Fibroblast of the aortic adventitia (primary cell): ENCODE data around the gene PRKG1. TPM values are rescaled to one million over a fixed set of nuclear protein-coding genes. Genes with fewer than 3 reads are reported as not detected.

Experiments used
- DNase-seq: peaks from one replicate; pipeline ENCODE4 v3.0.0-alpha.2; 2010; ENCODE audit warnings: low read depth
- H3K4me3 ChIP-seq: 2 replicates; pipeline ENCODE4 v1.5.1; 2011; ENCODE audit warnings: low read depth, mild to moderate bottlenecking, control low read depth, low read length, moderate library complexity
- total RNA-seq: library from RNA; depleted of rRNA; stranded (reverse); fragments of >200 nt; gene quantifications from 2 replicates; pipeline ENCODE4 v1.2.3, GENCODE V29; 2012; ENCODE audit warnings: low replicate concordance
- TF ChIP-seq, protein P1 (sequence below): IDR thresholded peaks from 2 replicates; pipeline ENCODE4 v1.5.1; 2011; ENCODE audit warnings: mild to moderate bottlenecking, low read length, control low read depth, inconsistent platforms; ENCODE audit not compliant: insufficient read depth

PRKG1 gene
- total RNA-seq, 1 donor, result 45.6 TPM

GRCh38 chr10:51063659-51064535 is 10.4 kb upstream of the PRKG1 start:
- DNase-seq, result peak; percentile 79

DNA sequence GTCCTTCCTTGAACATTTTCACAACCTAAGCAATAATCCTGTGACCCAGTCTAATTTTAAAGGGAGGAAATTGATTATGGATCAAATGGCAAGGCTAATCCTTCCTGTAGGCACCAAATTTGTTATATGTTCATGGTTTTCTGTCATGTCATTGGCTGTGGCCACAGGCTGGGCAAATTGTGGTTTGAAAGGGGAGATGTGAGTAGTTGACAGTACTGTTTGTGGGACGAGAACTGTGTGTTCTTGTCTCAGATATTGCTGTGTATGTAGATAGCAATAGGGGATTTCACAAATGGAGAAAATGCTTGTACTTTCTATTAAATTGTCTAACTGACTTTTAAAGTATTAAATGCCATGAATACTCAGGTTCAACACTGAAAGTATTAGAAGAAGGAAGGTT is 8.1 kb upstream of the PRKG1 start:
- H3K4me3 ChIP-seq, result no peak overlapping the region
- no peak for DNase-seq
- TF ChIP-seq, protein P1, sequence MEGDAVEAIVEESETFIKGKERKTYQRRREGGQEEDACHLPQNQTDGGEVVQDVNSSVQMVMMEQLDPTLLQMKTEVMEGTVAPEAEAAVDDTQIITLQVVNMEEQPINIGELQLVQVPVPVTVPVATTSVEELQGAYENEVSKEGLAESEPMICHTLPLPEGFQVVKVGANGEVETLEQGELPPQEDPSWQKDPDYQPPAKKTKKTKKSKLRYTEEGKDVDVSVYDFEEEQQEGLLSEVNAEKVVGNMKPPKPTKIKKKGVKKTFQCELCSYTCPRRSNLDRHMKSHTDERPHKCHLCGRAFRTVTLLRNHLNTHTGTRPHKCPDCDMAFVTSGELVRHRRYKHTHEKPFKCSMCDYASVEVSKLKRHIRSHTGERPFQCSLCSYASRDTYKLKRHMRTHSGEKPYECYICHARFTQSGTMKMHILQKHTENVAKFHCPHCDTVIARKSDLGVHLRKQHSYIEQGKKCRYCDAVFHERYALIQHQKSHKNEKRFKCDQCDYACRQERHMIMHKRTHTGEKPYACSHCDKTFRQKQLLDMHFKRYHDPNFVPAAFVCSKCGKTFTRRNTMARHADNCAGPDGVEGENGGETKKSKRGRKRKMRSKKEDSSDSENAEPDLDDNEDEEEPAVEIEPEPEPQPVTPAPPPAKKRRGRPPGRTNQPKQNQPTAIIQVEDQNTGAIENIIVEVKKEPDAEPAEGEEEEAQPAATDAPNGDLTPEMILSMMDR, result no peak

More at GRCh38 chr10:51063659-51064535, 10.4 kb upstream of the PRKG1 start:
- no peak overlapping the region for H3K4me3 ChIP-seq
- TF ChIP-seq, protein P1, result peak; percentile 64

DNA sequence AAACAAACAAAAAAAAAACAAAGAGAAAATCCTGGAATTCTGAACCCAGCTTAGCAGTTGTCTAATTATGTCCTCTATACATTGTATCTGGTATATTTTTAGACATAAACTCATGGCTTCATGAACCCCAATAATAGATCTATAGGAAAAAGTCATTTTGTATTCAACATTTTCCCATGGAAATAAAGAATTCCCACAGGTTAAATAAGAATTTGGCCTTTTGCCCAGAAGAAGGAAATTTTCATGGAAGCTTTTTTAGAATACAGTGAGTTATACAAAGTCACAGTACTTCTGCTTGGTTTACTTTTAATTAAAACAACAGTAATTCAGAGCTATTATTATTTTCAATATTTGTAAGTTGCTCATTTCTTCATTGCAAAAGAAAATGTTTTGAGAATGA is 2.1 kb upstream of the PRKG1 start:
- no peak for DNase-seq
- TF ChIP-seq, protein P1, result no peak
- no peak overlapping the region for H3K4me3 ChIP-seq

GRCh38 chr10:51072921-51073434 is 1.3 kb upstream of the PRKG1 start:
- TF ChIP-seq, protein P1, result no peak
- H3K4me3 ChIP-seq, result peak overlapping the region; percentile 84
- no peak for DNase-seq

DNA sequence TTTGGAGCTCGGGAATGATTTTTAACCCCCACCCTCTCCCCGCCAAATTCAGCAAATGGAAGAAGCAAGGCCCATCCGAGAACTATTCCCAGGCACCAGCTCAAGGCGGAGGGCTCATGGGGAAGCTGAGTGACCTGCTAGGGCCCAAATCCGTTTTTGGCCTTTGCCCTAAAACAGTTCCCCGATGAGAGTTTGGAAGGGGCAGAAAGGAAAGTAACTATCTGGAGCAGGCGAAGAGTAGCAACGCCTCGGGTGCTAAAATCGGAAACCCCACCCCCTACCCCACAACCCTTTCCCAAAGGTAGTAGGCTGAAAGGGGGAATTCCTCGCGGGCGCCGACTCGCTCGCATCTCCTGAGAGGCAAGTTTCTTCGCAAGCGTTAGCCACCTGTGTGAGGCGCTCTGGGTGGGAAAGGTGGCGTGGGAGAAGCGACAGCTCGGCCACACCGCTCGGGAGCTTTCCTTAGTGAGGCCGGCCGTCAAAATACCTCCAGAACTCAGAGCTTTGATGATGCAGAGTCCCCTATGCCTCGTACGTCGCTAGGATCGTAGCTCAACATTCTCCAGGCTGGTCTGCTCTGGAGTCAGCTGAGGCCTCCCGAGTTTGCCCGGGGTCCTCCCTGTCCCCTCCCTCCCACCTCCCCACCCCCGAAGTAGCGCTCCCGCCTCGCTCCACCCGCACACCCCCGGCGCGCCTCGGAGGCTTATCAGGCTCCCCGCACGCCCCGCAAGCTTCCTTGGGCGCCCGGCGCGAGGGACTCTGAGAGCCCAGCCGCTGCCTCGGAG is 642 bp upstream of the PRKG1 start:
- DNase-seq, result no peak
- H3K4me3 ChIP-seq, result peak overlapping the region; percentile 84
- TF ChIP-seq, protein P1, result no peak

DNA sequence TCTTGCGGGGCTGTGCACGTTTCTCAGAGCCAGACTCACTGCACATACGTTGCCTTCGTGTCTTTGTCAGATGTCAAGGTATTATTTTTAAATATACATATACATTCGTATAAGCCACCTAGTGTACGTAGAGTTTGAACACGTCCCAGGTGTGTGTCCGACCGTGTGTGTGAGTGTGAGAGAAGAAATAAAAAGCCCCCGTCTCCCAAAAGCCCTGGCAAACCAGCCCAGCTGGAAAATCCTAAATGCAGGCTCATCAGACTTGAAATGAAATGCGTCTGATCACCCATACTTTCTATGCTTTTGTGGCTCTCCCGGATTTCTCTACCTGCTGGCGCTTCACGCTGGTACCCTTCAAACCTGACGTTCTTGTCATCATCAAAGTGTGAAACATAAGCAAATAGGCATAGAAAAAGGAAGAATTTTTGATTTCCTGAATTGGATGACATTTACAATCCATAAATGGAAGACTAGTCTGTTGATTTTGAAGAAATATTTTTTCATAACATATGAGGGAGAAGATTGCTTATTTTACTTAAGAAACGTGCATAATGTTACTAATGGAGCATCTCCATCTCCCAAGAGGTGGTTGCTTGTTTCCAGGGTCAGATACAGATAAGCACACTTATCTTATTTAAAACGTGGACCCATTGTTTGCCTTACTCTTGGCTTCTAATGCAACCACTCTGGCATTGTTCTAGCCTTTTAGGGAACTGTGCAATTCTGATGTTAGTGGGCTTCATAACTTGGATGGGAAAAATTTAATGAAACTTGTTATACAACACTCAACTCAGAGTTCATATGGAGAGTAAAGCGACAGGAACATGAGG is 971 bp downstream of the PRKG1 start:
- peak overlapping the region; percentile 84 for H3K4me3 ChIP-seq
- no peak for DNase-seq
- TF ChIP-seq, protein P1, result no peak
